BLaER1 (cell line): Measurements from ENCODE around the gene CDKL1.
A peak's percentile ranks its signal among the peaks of the same experiment; 100 is the strongest.
"Not testable (repeated sequence)": the region's sequence is repeated elsewhere in the genome, so short reads cannot be mapped to it uniquely, and the experiment has no call there.

ENCODE experiments used
- H3K27ac ChIP-seq: shearing (Covaris generic); formaldehyde crosslinking; 2 replicates; pipeline ENCODE4 v1.8.1; 2022
- H3K27me3 ChIP-seq: shearing (Covaris generic); formaldehyde crosslinking; 2 replicates; pipeline ENCODE4 v1.8.1; 2022
- H3K36me3 ChIP-seq: shearing (Covaris generic); formaldehyde crosslinking; 2 replicates; pipeline ENCODE4 v1.8.1; 2022
- H3K4me1 ChIP-seq: shearing (Covaris generic); formaldehyde crosslinking; 2 replicates; pipeline ENCODE4 v1.8.1; 2022
- H3K4me2 ChIP-seq: shearing (Covaris generic); formaldehyde crosslinking; 2 replicates; pipeline ENCODE4 v1.8.1; 2022
- H3K4me3 ChIP-seq: shearing (Covaris generic); formaldehyde crosslinking; 2 replicates; pipeline ENCODE4 v1.8.1; 2022
- H3K9ac ChIP-seq: shearing (Covaris generic); formaldehyde crosslinking; 2 replicates; pipeline ENCODE4 v1.8.1; 2022
- H3K9me3 ChIP-seq: shearing (Covaris generic); formaldehyde crosslinking; 2 replicates; pipeline ENCODE4 v1.8.1; 2022
- H4K20me1 ChIP-seq: shearing (Covaris generic); formaldehyde crosslinking; 2 replicates; pipeline ENCODE4 v1.8.1; 2022
- Cebpa-rat ChIP-seq: shearing (Covaris generic); IDR thresholded peaks from 2 replicates; pipeline ENCODE4 v1.8.1; 2022

CDKL1 gene

DNA sequence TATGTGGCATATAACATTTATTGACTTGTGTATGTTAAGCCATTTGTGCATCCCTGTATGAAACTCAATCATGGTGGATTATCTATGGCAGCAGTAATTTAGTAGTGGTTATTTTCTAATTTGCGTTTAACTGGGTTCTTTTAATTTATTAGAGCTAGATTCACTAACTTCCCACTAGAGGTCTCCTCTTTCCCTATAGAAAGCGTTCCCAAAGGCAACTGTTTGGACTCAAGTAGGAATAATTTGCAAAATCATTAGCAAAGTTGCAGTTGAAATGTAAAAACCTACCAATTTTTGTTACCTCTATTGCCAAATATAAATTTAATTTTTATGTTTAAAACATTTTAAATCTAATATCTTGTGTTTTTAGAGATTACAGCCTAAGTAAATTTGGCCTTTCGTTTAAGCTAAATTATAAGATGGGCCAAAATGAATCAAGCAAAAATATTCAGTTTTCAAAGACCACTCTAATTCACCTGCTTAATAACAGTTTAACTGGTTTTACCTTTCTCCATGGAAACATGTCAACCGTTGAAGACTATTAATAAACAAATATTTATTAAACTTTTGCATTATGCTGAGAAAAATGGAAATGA is 78.6 kb downstream of the CDKL1 start:
- no peak overlapping the region for H3K27ac ChIP-seq
- peaks cover 20% of the 10 kb centered on the region for H3K9me3 ChIP-seq
- peaks cover 11% of the 10 kb centered on the region; the same call in 1 of the 2 replicates for H4K20me1 ChIP-seq
- no peak overlapping the region for H3K4me2 ChIP-seq
- H3K4me3 ChIP-seq, result no peak overlapping the region
- H3K4me1 ChIP-seq, result peaks cover 11% of the 10 kb centered on the region
- TF ChIP-seq Cebpa-rat, result no peak
- H3K36me3 ChIP-seq, result peaks cover 16% of the 10 kb centered on the region
- H3K9ac ChIP-seq, result no peak overlapping the region
- no peaks in the 10 kb centered on the region for H3K27me3 ChIP-seq

DNA sequence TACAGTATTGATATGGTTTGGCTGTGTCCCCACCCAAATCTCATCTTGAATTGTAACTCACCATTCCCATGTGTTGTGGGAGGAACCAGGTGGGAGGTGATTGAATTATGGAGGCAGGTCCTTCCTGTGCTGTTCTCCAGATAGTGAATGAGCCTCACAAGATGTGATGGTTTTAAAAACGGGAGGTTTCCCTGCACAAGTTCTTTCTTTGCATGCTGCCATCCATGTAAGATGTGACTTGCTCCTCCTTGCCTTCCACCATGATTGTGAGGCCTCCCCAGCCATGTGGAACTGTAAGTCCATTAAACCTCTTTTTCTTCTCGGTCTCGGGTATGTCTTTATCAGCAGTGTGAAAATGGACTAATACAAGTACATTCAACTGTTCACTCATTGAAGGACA is 82.6 kb downstream of the CDKL1 start:
- H4K20me1 ChIP-seq, H3K27ac ChIP-seq, H3K4me2 ChIP-seq, H3K4me3 ChIP-seq, H3K9ac ChIP-seq, H3K27me3 ChIP-seq: not testable (repeated sequence)
- Histone ChIP-seq H3K36me3 (peaks cover 10% of the 10 kb centered on the region), H3K9me3 (peaks cover 20% of the 10 kb centered on the region), H3K4me1 (peaks cover 21% of the 10 kb centered on the region)

DNA sequence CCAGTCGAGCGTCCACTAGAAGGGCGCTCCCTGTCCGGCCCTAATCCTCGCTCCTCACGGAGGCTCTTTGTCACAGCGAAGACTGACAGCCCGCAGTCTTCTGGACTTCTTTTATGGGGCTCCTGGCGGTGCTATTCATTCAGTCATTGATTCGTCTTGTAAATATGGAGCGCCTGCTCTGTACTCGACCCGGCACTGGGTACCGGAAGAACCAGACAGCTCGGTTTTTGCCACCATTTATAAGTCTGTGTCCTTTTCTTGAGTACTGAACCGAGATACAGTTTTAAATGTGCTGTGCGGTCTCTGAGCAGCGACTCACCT is 84.0 kb downstream of the CDKL1 start:
- TF ChIP-seq Cebpa-rat, result no peak
- H3K4me3 ChIP-seq, result peak overlapping the region; percentile 84
- H4K20me1 ChIP-seq, result no peaks in the 10 kb centered on the region
- peaks cover 10% of the 10 kb centered on the region for H3K36me3 ChIP-seq
- H3K27ac ChIP-seq, result peak overlapping the region; percentile 84
- peak overlapping the region; percentile 95 for H3K4me2 ChIP-seq
- peaks cover 21% of the 10 kb centered on the region for H3K4me1 ChIP-seq
- H3K9ac ChIP-seq, result peak overlapping the region; percentile 80
- H3K9me3 ChIP-seq, result peaks cover 20% of the 10 kb centered on the region
- no peaks in the 10 kb centered on the region for H3K27me3 ChIP-seq

DNA sequence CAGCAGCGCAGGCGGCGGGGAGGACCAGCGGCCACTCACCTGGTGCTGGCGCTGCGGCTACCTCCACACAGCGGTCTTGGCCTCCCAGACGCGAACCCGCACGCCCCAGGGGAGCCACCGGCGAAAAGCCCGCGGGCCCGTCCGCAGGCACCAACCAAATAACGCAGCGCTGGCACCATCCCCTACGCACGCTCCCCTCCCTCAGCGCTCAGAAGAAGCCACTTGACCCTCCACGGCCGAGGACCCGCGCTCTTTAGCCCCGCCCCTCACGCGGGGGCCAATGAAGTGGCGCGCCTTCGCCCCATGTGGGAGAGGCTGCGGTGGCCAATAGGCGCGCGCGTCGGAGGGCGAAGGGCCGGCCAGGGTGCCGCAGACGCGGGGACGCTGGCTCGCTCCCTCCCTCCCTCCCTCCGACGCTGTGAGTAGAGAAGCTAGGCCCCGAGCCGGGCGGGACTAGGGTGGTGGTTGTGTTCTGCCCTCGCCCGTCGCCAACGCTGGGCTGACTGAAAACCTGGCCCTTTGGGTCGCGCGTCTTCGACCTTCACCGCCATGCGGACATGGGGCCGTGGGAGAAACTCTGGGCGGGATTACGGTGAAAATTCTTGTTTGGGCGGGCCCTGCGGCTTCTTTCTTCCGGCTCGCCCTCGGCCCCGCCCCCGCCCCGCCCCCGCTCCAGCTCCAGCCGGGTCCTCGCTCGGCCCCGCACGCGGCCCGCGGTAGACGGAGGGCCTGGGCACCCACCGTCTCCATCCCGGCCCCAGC is 84.5 kb downstream of the CDKL1 start, which contains the start of the genes DMAC2L and L2HGDH:
TSS of gene DMAC2L (plus strand) at position 353 of the 762 bp plus-strand sequence. CDS start 9,164 bp downstream, outside the sequence.
TSS of gene L2HGDH (minus strand) at position 258 of the 762 bp plus-strand sequence. CDS start at position 179, 79 bp downstream.
- peaks cover 21% of the 10 kb centered on the region for H3K4me1 ChIP-seq
- no peaks in the 10 kb centered on the region for H3K27me3 ChIP-seq
- peak within 1 kb of the TSS; percentile 80 for H3K9ac ChIP-seq
- no peak for TF ChIP-seq Cebpa-rat
- peak within 1 kb of the TSS; percentile 84 for H3K27ac ChIP-seq
- H4K20me1 ChIP-seq, result no peaks in the 10 kb centered on the region
- H3K4me2 ChIP-seq, result peak within 1 kb of the TSS; percentile 95
- peaks cover 10% of the 10 kb centered on the region for H3K36me3 ChIP-seq
- peaks cover 20% of the 10 kb centered on the region for H3K9me3 ChIP-seq
- peak within 1 kb of the TSS; percentile 84 for H3K4me3 ChIP-seq

DNA sequence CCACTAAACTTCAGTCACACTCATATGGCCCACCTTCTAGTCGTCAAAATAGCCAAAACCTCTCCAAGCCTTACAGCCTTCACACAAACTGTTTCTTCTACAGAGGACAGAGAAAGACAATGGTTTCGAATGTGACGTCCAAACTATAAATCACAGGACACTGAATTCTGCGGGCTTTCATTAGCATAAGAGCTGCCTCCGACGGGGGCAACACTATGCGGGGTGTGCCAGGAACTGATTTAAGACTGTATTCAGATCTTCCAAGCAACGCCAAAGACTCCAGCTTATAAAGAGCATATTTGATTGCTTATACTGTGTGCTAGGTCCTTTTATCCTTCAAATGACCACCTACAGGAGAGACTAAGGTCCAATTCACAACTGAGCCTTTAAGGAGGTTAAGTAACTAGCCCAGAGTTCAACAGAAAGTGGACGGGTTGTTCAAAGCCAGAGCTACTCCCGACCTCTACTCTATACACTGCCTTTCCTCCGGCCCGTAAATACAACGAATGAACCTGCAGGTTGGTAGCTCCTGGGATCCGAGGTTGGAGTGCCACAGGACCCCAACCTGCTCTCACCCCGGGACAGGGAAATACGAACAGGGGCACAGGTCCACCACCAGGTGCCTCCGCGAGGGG is 85.2 kb downstream of the CDKL1 start:
- H3K27ac ChIP-seq, result peak overlapping the region; percentile 84

DNA sequence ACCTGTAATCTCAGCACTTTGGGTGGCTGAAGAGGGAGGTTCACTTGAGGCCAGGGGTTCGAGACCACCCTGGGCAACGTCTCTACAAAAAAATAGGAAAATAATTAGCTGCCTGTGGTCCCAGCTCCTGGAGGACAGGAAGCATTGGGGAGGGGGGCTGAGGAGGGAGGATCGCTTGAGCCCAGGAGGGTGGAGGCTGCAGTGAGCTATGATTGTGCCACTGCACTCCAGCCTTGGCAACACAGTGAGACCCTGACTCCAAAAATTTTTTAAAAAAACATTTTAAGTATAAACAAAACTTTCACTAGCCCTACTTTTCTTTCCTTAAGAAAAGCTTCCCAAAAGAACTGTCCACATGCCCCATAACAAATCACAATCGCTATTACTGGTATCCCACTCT is 86.2 kb downstream of the CDKL1 start:
- H3K27ac ChIP-seq, result no peak overlapping the region
- peaks cover 15% of the 10 kb centered on the region for H3K9me3 ChIP-seq
- no peak for TF ChIP-seq Cebpa-rat
- H3K36me3 ChIP-seq, result peaks cover 10% of the 10 kb centered on the region
- H3K9ac ChIP-seq, result no peak overlapping the region
- peak overlapping the region; percentile 95 for H3K4me2 ChIP-seq
- no peaks in the 10 kb centered on the region for H4K20me1 ChIP-seq
- peaks cover 21% of the 10 kb centered on the region for H3K4me1 ChIP-seq
- no peak overlapping the region for H3K4me3 ChIP-seq
- H3K27me3 ChIP-seq, result no peaks in the 10 kb centered on the region

More for the DNA sequence above, 85.2 kb downstream of the CDKL1 start:
- no peaks in the 10 kb centered on the region for H3K27me3 ChIP-seq
- no peaks in the 10 kb centered on the region for H4K20me1 ChIP-seq
- peaks cover 10% of the 10 kb centered on the region for H3K36me3 ChIP-seq
- peaks cover 21% of the 10 kb centered on the region for H3K4me1 ChIP-seq
- H3K9ac ChIP-seq, result peak overlapping the region; percentile 80
- TF ChIP-seq Cebpa-rat, result no peak
- H3K9me3 ChIP-seq, result peaks cover 20% of the 10 kb centered on the region
- H3K4me3 ChIP-seq, result peak overlapping the region; percentile 84
- peak overlapping the region; percentile 95 for H3K4me2 ChIP-seq

DNA sequence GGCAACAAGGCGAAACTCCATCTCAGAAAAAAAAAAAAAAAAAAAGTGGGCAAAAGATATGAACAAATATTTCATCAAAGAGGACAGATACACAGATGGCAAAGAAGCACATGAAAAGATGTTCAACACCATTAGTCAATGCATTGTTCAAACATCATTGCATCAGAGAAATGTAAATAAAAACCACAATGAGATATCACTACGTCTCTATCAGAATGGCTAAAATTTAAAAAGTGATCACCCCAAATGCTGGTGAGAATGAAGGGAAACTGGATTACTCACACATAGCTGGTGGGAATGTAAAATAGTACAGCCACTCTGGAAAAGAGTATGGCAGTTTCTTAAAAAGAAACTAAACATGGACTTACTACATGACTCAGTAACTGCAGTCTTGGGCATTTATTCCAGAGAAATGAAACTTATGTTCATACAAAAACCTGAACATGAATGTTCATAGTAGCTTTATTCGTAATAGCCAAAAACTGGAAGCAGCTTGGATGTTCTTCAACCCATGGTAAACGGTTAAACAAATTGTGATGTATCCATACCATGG is 88.2 kb downstream of the CDKL1 start:
- Histone ChIP-seq H3K4me1 (peaks cover 21% of the 10 kb centered on the region), H3K27me3 (no peaks in the 10 kb centered on the region), H3K9ac (no peak overlapping the region), H3K36me3 (no peaks in the 10 kb centered on the region; the same call in 1 of the 2 replicates), H4K20me1 (no peaks in the 10 kb centered on the region), H3K4me2 (no peak overlapping the region), H3K9me3 (no peaks in the 10 kb centered on the region), H3K27ac (no peak overlapping the region), H3K4me3 (no peak overlapping the region)
- no peak for TF ChIP-seq Cebpa-rat

DNA sequence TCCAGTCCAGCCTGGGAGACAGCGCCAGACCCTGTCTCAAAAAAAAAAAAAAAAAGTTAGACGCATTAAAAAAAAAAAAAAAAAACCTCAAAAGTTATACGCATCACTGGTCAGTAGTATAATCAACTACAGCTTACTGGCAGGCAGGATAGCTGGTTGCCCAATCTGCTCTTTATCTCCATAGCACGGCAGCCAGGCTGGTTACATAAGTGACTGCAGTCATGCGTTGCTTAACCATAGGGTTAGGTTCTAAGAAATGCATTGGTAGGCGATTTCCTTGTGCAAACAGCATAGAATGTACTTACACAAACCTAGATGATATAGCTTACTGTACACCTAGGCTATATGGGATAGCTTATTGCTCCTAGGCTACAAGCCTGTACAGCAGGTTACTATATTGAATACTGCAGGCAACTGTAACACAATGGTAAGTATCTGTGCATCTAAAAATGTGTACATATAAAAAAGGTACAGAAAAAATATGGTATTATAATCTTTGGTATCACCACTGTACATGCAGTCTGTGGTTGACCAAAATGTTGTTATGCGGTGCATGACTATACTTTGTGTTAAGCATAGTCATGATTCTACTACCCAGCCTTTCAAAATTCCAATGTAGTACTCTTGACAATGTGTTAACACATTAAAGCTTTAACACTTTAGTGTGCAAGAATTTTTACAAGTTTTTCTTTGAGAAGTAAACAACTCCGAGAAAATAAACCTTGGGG is 92.8 kb downstream of the CDKL1 start:
- no peaks in the 10 kb centered on the region for H3K4me1 ChIP-seq
- no peaks in the 10 kb centered on the region for H3K27me3 ChIP-seq
- H3K36me3 ChIP-seq, result peaks cover 39% of the 10 kb centered on the region
- H3K9me3 ChIP-seq, result no peaks in the 10 kb centered on the region
- no peak overlapping the region for H3K4me2 ChIP-seq
- H4K20me1 ChIP-seq, result no peaks in the 10 kb centered on the region
- no peak overlapping the region for H3K9ac ChIP-seq
- no peak overlapping the region for H3K4me3 ChIP-seq
- TF ChIP-seq Cebpa-rat, result no peak
- no peak overlapping the region for H3K27ac ChIP-seq

DNA sequence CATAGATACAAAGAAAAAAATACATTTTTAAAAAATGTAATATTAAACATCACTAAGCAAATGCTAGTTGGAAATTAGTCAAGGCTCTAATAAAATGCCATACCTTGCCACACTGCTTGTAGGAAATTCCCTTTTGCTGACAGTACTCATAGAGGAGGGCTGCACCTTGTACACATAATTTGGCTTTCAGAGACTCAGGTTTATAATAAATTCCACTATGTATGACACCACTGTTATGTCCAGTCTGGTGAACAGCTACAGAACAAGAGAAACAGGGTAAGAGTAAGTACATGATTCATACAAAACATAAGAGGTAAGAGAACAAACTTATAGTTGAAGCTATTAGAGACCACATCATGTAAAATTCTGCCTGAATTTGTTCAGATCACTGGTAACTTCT is 94.8 kb downstream of the CDKL1 start:
- no peaks in the 10 kb centered on the region for H3K4me1 ChIP-seq
- no peak overlapping the region for H3K4me3 ChIP-seq
- H3K27ac ChIP-seq, result no peak overlapping the region

More for the DNA sequence above, 94.8 kb downstream of the CDKL1 start:
- H4K20me1 ChIP-seq, result no peaks in the 10 kb centered on the region
- H3K9ac ChIP-seq, result no peak overlapping the region
- H3K9me3 ChIP-seq, result no peaks in the 10 kb centered on the region
- H3K36me3 ChIP-seq, result peaks cover 46% of the 10 kb centered on the region
- TF ChIP-seq Cebpa-rat, result no peak
- H3K4me2 ChIP-seq, result no peak overlapping the region
- no peaks in the 10 kb centered on the region for H3K27me3 ChIP-seq
